ENCODE results near the gene CAPN5.

Gene CAPN5

DNA sequence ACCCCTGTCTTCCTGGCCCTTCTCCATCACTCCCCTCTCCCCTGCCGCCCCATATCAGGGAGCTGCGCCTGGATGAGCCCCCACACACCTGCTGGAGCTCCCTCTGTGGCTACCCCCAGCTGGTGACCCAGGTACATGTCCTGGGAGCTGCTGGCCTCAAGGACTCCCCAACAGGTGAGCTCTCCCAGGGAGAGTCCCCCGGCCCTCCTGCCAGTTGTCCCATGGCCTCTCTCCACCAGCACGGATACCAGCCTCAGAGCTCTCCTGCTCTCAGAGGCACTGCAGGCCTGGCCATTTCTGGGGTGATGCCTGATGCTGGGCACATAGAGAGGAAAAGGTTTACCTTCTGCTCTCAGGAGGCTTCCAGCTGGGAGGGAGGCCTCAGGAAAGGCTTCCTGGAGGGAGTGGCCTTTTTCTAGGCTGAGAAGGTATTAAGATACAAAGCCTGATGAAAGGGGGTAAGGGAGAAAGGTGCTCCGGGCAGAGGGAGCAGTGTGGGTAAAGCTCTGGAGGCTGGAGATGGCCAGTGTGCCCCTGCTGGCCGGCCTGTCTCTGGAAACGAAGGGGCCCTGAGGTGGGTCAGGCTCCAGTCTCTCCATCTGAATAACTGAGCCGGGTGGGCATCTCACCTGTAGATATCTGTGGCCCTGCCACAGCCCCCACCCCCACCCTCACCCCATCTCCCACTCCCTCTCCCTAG lies 55.3 kb downstream of the CAPN5 start:
- DNase-seq = no peak

DNA sequence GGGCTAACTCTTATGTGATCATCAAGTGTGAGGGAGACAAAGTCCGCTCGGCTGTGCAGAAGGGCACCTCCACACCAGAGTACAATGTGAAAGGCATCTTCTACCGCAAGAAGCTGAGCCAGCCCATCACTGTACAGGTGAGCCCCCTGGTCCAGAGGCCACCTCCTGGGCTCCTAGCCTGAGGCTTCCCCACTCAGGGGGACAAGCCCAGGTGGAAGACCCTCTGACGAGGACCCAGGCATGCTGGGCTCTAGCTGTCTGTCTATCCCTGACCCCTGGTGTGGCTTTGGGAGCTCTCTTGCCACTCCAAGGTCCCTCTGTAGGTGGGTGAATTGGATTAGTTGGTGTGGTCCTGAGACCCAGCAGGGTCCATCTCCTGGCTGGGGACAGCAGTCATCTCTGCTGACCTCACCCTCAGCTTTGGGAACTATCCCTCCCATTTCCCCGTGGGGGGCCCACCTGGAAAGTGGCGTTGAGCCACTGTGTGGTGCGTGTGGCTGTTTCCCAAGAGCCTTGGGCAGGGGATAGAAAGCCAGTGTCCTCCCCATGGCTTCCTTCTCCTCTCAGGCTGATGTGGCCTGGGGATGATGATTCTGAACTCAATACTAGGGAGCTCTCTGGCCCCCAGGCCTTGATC lies 55.9 kb downstream of the CAPN5 start:
- DNase-seq = no peak

DNA sequence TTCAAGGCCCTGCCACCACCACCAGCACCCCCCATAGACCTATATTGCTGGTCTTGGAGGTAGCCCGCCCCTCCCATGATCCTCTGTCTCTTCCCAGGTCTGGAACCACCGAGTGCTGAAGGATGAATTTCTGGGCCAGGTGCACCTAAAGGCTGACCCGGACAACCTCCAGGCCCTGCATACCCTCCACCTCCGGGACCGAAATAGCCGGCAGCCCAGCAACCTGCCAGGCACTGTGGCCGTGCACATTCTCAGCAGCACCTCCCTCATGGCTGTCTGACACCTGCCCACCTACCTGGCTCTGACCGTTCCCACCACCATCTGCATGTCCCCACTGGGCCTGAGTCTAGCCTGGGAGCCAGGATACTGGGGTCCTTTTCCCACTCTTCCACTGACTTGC lies 56.8 kb downstream of the CAPN5 start:
- no peak for DNase-seq

DNA sequence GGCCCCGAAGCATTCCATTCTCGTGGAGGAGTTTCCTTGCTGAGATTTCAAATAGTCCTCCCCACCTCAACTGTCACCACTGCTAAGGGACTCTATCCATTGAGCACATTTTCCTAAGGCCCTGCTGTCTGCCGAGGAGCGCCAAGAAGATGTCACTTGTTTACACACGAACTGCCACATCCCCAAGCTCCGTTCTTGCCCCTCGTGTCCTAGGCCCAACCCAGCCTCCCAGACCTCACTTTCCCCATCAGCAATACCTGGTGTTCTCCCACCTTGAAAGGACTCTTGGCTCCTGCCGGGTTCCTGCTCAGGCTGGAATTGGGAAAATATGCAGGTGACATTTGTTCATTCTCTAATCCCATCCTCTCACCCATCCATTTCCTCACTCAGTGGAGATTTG lies 57.3 kb downstream of the CAPN5 start:
- no peak for DNase-seq

DNA sequence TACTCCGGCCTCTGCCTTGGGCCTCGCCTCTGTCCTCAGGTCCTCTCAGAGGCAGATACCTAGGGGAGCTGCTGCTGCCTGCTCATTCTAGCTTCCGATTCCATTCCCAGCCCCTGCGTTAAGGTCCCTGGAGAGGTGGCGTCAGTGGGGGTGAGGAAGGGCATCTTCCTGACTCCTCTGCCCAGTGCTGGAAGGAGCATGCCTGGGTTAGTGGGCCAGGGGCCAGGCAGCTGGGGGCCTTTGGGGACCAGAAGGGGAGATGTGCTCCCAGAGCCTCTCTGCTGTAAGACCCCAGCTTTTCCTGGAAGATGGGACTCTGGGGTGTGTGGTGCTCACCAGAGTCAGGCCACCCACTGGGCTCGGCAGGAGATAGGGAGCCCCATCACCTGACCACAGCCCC lies 57.7 kb downstream of the CAPN5 start:
- no peak for DNase-seq

DNA sequence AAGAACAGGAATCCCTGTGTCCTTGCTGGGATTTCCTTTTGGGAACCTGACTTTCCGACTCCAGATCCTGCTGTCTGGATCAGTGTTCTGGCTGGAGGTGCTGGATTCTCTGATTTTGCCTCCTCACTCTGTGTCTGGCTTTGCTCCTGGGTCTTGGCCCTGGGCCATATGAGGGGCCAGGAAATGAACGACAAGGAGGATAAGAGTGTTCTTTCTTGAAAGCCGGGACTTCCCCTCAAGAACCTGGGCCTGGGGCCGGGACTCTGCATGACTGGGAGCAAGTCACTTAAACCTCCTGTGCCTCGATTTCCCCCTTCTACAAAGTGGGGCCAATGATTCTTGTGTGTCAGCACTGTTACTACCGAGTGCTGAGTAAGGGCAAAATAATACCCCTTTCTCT lies 58.4 kb downstream of the CAPN5 start:
- DNase-seq = no peak

DNA sequence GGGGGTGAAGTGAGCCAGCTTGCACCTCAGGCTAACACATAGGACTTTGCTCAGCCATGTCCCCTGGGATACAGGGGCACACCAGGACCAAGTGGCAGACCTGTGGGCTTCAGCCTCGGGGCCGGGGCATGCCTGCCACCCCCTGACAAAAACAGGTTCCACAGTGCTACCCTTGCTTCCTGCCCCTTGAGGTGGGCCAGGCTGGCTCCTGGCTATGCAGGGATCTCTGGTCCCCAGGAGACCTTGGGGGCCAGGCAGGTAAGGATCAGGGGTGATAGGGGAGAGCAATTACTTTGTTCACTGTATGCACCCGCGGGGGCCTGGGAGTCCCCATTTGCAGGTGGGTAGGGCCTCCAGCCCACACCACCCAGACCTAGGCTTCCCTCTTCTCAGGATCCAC lies 58.9 kb downstream of the CAPN5 start:
- DNase-seq = no peak

DNA sequence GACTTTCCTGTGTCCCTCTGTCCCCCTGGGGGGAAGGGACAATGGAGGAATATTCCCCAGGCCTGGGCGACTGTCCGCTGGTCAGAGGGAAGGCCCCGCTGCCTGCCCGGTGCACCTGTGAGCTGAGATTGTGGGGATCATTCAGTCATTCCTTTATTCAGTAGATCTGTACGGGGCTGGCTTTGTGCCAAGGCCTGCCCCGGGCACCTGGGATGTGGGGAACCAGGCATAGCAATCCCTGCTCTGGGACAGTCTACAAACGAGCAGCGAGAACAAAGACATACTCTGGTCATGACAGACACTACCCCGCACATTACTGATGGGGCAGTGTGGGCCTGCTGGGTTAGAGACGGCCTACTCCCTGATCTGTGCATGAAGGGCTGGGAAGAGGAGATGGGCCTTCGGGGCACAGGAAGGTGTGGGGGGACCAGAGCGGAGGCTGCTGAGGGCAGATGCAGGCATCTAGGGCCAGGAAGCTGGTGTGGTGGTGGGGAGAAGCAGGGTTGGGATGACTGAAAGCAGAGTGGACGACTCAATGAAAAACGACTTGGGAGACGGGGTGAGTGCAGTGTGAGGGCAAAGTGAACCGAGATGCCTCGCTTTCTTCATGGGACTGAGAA lies 59.5 kb downstream of the CAPN5 start:
- no peak for DNase-seq

DNA sequence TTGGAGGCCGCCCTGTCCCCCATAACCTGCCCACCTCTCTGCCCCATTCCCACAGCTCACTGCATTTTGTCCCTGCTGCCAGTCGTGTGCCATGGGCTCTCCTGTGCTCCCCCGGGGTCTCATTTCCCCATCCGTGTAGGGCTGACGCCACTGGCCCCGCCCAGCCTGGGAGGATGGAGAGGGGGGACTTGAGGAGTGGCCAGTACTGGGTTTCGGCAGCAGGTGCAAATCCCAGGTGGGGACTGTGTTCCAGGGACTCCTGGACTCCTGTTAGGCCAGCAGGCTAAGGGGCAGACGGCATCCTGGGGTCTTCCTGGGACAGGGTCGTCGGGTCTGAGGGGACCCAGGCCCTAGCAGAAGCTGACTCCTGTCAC lies 60.1 kb downstream of the CAPN5 start:
- DNase-seq = no peak

DNA sequence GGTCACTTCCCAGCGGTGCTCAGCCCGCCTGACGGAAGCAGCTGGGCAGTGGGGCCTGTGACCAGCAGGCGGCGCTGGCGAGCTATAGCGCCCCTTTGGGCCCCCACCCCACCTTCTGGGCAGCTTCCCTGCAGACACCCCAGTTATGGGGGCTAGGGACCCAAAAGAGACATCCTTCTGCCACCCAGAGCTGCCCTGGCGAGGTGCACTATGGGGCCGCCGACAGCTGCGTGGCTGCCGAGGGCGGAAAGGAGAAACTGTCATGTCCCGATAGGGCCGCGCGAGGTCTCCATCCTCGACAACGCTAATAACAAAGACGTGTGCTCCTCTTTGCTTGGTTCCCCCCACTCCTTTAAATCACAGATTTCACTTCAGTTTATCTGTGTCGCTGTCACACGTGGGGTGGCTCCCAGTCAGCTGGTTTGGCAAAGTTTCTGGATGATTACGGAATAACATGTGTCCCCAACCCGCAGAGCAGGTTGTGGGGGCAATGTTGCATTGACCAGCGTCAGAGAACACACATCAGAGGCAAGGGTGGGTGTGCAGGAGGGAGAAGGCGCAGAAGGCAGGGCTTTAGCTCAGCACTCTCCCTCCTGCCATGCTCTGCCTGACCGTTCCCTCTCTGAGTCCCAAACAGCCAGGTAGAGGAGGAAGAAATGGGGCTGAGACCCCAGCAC lies 60.6 kb downstream of the CAPN5 start:
- DNase-seq = peak; percentile 66

DNA sequence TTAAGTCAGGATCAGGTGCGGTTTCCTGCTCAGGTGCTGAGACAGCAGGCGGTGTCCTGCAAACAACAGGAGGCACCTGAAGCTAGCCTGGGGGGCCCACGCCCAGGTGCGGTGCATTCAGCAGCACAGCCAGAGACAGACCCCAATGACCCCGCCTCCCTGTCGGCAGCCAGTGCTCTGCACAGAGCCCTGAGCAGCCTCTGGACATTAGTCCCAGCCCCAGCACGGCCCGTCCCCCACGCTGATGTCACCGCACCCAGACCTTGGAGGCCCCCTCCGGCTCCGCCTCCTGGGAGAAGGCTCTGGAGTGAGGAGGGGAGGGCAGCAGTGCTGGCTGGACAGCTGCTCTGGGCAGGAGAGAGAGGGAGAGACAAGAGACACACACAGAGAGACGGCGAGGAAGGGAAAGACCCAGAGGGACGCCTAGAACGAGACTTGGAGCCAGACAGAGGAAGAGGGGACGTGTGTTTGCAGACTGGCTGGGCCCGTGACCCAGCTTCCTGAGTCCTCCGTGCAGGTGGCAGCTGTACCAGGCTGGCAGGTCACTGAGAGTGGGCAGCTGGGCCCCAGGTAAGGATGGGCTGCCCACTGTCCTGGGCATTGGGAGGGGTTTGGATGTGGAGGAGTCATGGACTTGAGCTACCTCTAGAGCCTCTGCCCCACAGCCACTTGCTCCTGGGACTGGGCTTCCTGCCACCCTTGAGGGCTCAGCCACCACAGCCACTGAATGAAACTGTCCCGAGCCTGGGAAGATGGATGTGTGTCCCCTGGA lies 61.3 kb downstream of the CAPN5 start, which contains the start of gene MYO7A:
Gene MYO7A, plus strand, starts transcription at position 327 of the 772 bp plus-strand sequence. CDS start 2,389 bp downstream, outside the sequence.
- DNase-seq = no peak

DNA sequence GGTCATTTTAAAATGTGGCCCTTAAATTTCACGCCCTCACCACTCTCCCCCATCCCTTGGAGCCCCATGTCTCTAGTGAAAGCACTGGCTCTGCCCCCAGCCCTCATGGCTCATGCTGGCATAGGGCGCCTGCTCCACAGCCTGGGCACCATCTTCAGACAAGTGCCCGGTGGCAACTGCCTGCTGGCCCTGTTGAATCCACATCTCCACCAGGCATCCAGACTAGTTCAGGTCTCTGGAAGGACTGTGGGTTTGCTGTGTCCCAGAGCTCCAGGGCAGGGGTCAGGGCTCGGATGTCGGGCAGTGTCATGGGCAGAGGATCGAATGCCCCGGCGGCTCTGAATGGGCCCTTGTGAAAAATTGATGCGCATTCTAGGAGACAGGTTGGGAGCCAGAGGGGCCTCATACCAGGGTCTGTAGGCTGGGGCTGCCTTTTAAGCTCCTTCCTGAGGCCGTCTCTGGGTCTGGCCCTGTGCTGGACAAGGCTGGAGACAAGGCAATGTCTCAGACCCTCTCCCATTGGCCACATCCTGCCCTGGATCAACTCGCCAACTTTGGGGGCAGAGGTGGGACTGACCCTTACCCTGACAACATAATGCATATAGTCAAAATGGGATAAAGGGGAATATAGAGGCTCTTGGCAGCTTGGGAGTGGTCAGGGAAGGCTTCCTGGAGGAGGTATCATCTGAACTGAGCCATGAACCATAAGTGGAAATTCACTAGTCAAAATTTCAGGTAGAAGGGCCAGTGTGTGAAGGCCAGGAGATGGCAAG lies 62.5 kb downstream of the CAPN5 start:
- no peak for DNase-seq

DNA sequence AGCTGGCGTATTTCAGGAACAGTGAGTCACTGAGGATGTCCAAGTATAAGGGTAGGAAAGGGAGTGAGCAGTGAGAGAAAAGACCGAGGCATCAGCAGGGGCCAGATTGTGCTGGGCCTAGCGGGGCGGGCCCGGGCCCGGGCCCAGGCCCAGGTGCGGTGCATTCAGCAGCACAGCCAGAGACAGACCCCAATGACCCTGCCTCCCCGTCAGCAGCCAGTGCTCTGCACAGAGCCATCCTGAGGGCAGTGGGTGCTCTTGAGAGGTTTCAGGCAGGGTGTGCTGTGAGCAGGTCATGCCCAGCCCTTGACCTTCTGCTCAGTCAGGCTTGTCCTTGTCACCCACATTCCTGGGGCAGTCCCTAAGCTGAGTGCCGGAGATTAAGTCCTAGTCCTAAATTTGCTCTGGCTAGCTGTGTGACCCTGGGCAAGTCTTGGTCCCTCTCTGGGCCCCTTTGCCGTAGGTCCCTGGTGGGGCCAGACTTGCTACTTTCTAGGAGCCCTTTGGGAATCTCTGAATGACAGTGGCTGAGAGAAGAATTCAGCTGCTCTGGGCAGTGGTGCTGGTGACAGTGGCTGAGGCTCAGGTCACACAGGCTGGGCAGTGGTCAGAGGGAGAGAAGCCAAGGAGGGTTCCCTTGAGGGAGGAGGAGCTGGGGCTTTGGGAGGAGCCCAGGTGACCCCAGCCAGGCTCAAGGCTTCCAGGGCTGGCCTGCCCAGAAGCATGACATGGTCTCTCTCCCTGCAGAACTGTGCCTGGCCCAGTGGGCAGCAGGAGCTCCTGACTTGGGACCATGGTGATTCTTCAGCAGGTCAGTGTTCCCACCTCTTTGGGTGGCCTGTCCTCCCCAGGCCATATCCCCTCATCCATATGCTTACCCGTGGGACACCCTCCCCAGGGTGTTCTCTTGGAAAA lies 63.3 kb downstream of the CAPN5 start:
- DNase-seq = no peak

DNA sequence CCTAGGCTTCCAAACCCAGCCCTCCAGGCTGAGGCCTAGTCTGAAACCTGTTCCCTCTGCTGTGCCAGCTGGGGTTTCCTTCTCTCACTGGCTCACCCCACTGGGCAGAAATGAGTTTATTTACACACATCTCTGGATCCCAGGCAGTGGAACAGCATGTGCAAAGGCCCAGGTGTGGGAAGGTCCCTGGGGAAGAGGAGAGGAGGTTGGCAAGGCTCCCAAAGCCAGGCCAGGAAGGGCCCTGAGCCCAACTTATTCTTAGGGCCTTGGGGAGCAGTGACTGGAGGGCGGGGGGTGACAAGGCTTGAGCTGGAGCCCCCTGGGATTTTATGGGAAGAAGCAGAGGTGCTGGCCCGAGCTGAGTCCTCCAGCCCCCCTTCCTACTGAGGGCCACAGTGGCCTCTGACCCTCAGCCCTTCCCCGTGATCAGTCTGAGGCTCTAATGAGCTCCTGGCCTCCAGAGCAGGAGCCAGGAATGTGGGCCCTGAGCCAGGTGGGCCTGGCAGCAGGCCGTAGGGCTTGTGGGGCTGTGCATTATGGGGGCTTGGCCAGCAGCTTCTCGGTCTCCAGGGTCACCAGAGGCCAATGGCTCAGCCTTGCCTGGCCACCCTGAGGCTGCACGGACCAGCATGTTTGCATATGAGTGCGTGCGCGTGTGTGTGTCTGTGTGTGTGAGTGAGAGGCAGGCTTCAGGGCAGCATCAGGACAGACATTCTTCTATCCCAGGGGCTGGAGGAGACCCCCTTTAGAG lies 64.2 kb downstream of the CAPN5 start:
- DNase-seq = no peak

DNA sequence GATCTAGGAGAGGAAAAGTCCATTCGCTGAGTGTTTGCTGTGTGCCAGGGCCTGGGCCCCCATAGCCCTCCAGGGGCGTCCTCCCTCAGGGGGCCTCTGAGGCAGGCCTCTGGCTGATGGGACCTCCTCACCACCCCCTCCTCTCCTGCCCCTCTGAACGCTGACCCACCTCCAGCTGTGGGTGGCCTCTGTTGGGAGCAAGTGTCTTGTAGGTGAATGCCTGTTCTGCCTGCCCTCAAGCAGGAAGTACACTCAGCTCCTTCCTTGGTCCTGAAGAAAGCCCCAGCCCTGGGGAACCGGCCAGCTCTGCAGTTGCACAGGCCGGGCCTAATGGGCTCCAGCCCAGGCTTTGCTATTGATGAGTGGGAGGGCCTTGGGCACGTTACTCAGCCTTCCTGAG lies 64.8 kb downstream of the CAPN5 start:
- DNase-seq = no peak

DNA sequence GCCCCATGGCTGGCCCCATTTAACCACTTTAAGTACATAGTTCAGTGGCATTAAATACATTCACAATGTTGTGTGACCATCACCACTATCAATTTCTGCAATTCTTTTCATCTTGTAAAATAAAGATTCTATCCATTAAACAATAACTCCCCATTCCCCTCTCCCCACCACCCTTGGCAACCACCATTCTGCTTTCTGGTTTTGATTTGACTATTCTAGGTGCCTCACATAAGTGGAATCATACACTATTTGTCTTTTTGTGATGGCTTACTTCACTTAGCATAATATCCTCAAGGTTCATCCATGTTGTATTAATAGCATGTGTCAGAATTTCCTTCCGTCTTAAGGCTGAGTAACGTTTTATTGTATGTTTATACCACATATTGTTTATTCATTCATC lies 68.3 kb downstream of the CAPN5 start:
- DNase-seq = no peak

DNA sequence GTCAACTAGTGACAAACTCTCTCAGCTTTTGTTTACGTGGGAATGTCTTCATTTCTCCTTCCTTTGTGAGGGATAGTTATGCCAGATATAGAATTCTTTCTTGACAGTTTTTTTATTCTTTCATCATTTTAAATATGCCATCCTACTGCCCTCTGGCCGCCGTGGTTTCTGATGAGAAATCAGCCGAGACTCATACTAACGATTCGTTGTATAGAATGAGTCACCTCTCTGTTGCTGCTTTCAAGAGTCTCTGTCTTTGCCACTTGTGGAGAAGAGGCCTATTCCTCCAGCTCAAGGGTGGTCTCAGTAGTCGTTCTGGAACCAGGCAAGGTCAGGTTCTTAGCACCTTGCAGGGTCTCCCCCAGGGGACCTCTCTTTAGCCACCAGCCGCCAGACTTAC lies 69.3 kb downstream of the CAPN5 start:
- no peak for DNase-seq

DNA sequence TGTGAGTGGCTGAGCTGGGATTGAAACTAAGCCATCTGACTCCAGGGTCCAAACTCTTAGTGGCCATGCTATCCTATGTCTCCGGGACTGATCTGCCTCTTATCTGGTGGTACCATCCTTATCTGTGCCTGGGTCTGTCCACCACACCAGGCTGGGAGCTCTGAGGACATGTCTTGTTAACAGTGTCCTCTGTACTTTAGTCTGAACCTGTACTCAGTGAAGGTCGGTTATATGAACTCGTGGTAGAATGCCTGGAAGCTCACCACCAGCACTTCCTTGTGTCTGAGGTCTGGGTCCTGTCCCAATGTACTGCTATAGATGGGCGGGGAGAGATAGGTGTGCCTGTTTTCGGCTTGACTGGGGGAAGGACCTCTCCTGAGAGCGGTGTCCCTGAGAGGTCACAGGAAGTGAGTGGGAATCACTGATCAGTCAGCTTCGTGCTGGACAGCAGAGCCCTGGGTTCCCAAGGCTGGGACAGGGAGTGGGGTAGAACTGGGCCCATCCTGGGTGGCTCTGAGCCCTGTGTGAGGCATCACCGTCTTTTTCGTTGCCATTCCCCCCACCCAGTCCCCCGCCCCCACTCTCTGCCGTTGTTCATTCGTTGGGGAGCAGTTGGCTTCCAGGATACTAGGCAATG lies 70.1 kb downstream of the CAPN5 start:
- DNase-seq = no peak

DNA sequence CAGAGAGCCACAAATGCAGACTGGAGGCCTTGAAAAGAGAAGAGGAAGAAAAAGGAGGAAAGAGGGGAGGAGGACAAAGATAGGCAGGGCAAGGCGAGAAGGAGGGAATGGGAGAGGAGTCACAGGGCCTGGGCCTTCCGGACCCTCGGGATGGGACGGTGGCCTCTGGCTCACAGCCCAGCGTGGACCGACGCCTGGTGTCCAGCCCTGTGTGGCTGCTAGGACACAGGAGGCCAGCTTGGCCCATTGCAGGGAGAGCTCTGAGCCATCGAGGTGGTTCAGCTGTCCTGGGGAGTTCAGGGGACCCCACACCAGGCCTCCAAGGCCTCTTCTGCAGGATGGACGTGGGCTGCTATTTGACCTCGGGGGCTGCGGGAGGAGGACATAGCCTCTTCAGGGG lies 70.7 kb downstream of the CAPN5 start:
- DNase-seq = no peak

DNA sequence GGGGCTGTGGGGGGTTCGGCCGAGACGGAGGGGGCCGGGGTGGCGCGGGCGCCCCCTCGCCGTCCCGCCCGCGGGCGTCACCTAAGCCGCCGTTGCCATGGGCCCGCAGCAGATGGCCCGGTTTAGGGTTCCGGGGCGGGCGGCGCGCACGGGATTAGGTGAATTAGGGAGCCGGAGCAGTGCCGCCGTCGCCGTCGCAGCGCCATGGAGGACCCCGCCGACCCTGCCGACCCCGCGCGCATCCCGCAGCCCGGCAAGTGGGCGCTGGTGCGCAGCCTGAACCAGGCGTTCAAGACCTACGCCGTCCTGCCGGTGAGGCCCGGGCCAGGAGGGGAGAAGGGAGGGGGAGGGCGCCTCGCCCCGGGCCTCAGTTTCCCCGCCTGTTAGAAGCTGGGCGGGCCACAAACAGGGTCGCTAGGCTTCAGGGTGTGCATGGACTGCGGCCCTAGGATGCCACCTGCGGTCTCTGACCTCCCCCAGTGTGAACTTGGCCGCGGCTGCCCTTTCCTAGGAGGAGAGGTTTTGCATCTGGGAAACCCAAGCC lies 71.4 kb downstream of the CAPN5 start:
- no peak for DNase-seq
